PC-9 (cell line): Measurements from ENCODE around the gene LCOR. TPM values are rescaled to one million over a fixed set of nuclear protein-coding genes. Genes with fewer than 3 reads are reported as not detected.

Experiments
- BruUV-seq: library from RNA; stranded (reverse); fragments of 400-500 nt; replicated peaks from 2 replicates; lab custom pipeline; 2021; lab: Mats Ljungman, UMichigan
- CTCF ChIA-PET: fragments of 300-600 bp; sonication (Branson Sonifier 250); formaldehyde crosslinking; loops from one replicate; lab custom pipeline; 2022; ENCODE audit warnings: antibody characterized with exemption; lab: Charles Lee
- POLR2A ChIA-PET: fragments of 300-600 bp; sonication (Branson Sonifier 250); formaldehyde crosslinking; loops from one replicate; lab custom pipeline; 2022; ENCODE audit warnings: antibody characterized with exemption; ENCODE audit not compliant: unreplicated experiment; lab: Charles Lee
- DNase-seq, 2 experiments: peaks; one replicate each; pipeline versions ENCODE4 v3.0.0 to v3.0.0-alpha.2; 2015 to 2022; ENCODE audit warnings: mixed read lengths in 1 of 2
- H2AFZ ChIP-seq: fragments of 200-600 bp; sonication (generic); 2 replicates; pipeline ENCODE4 v1.8.1; 2017; ENCODE audit warnings: antibody characterized with exemption
- H3F3A ChIP-seq: fragments of 200-600 bp; sonication (generic); 2 replicates; pipeline ENCODE4 v1.8.1; 2017; ENCODE audit warnings: antibody characterized with exemption, mild to moderate bottlenecking, low read depth; ENCODE audit not compliant: insufficient read depth
- H3K27ac ChIP-seq: fragments of 200-600 bp; sonication (generic); 2 replicates; pipeline ENCODE4 v1.6.1; 2016; ENCODE audit warnings: mixed run types
- H3K27me3 ChIP-seq: fragments of 200-600 bp; sonication (generic); 2 replicates; pipeline ENCODE4 v1.6.1; 2016; ENCODE audit warnings: low read depth, mixed run types; ENCODE audit not compliant: insufficient read depth
- H3K36me3 ChIP-seq: fragments of 200-600 bp; sonication (generic); 2 replicates; pipeline ENCODE4 v1.6.1; 2016; ENCODE audit warnings: low read depth, mixed run types
- H3K4me1 ChIP-seq: fragments of 200-600 bp; sonication (generic); replicated peaks from 2 replicates; pipeline ENCODE4 v1.6.1; 2016; ENCODE audit warnings: mixed run types; ENCODE audit not compliant: insufficient read depth
- H3K4me2 ChIP-seq: fragments of 200-600 bp; sonication (generic); 2 replicates; pipeline ENCODE4 v1.6.1; 2017; ENCODE audit warnings: mixed run types
- H3K4me3 ChIP-seq: fragments of 200-600 bp; sonication (generic); 2 replicates; pipeline ENCODE4 v1.6.1; 2016; ENCODE audit warnings: mixed run types
- H3K79me2 ChIP-seq: fragments of 200-600 bp; sonication (generic); 2 replicates; pipeline ENCODE4 v1.6.1; 2017; ENCODE audit warnings: low read depth, mixed run types
- H3K9me2 ChIP-seq: fragments of 200-600 bp; sonication (generic); 2 replicates; pipeline ENCODE4 v1.8.1; 2017; ENCODE audit warnings: mild to moderate bottlenecking; ENCODE audit not compliant: insufficient read depth
- H3K9me3 ChIP-seq: fragments of 200-600 bp; sonication (generic); 2 replicates; pipeline ENCODE4 v1.8.1; 2016; ENCODE audit warnings: low read depth; ENCODE audit not compliant: insufficient read depth
- H4K20me1 ChIP-seq: fragments of 200-600 bp; sonication (generic); 2 replicates; pipeline ENCODE4 v1.8.1; 2017; ENCODE audit not compliant: insufficient read depth
- CTCF ChIP-seq: fragments of 200-600 bp; sonication (generic); conservative IDR thresholded peaks from 2 replicates; pipeline ENCODE4 v1.6.1; 2017; ENCODE audit warnings: mixed run types, antibody characterized with exemption, mild to moderate bottlenecking, moderate library complexity
- EZH2 ChIP-seq: fragments of 200-600 bp; sonication (generic); IDR thresholded peaks from 2 replicates; pipeline ENCODE4 v1.8.0; 2017; ENCODE audit warnings: antibody characterized with exemption, low read depth
- intact Hi-C: fragments of 100-400 bp; cut with micrococcal nuclease; formaldehyde crosslinking; loops from one replicate; pipeline ENCODE4 v1.10.0; 2022; ENCODE audit not compliant: unreplicated experiment
- total RNA-seq: library from RNA; stranded (reverse); gene quantifications from 2 replicates; pipeline ENCODE4 v1.2.3, GENCODE V29; 2021

Gene LCOR
- total RNA-seq, 1 experiment from 2014 or later: 36.4 TPM

- CTCF ChIA-PET: no interaction called here
- peaks cover 16% of the 10 kb centered on the region; the same call in 1 of the 2 replicates for H4K20me1 ChIP-seq
- intact Hi-C loops: no loop called here
Measured at GRCh38 chr10:96890580-96890979, 58.5 kb downstream of the LCOR start.

DNA sequence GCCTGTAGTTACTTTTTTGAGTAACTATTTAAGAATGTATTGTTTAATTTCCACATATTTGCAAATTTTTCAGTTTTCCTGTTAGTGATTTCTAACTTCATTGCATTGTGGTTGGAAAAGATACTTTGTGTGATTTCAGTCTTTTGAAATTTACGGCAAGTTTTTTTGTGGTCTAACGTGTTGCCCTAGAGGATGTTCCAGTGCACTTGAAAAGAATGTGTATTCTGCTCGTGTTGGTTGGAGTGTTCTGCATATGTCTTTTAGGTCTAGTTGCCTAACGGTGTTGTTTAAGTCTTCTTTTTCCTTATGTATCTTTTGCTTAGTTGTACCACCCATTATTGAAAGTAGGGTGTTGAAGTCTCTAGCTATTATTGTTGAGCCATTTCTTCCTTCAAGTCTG, 59.7 kb downstream of the LCOR start:
- 0 out of 2 replicates have a peak, but pooled peaks cover 4% of the 10 kb centered on the region for H3K36me3 ChIP-seq
- H3F3A ChIP-seq: peaks cover 17% of the 10 kb centered on the region; the same call in 1 of the 2 replicates
- no TSS peak for BruUV-seq
- H3K9me3 ChIP-seq: no peaks in the 10 kb centered on the region
- H3K4me3 ChIP-seq: no peak overlapping the region
- no peaks in the 10 kb centered on the region for H3K9me2 ChIP-seq
- peaks cover 66% of the 10 kb centered on the region for H3K79me2 ChIP-seq
- H3K27me3 ChIP-seq: no peaks in the 10 kb centered on the region
- no peak overlapping the region for H3K27ac ChIP-seq
- H4K20me1 ChIP-seq: peaks cover 16% of the 10 kb centered on the region; the same call in 1 of the 2 replicates
- H3K4me2 ChIP-seq: no peak overlapping the region
- H3K4me1 ChIP-seq: peaks cover 20% of the 10 kb centered on the region
- intact Hi-C loops: no loop called here
- no peak overlapping the region for H2AFZ ChIP-seq
- DNase-seq: no peak
- CTCF ChIA-PET: no interaction called here
- TF ChIP-seq CTCF (no peak), EZH2 (no peak)
- POLR2A ChIA-PET: no interaction called here

More at GRCh38 chr10:96890580-96890979, 58.5 kb downstream of the LCOR start:
- H3K9me3 ChIP-seq: no peaks in the 10 kb centered on the region
- no peak overlapping the region for H2AFZ ChIP-seq
- BruUV-seq: no TSS peak
- TF ChIP-seq EZH2: no peak
- TF ChIP-seq CTCF: no peak
- no peaks in the 10 kb centered on the region for H3K9me2 ChIP-seq
- POLR2A ChIA-PET: no interaction called here
- 0 out of 2 replicates have a peak, but pooled peaks cover 9% of the 10 kb centered on the region for H3K36me3 ChIP-seq
- H3K4me1 ChIP-seq: peaks cover 20% of the 10 kb centered on the region
- H3K27ac ChIP-seq: peak overlapping the region; percentile 51
- DNase-seq: no peak
- H3K4me2 ChIP-seq: peak overlapping the region; percentile 55
- no peaks in the 10 kb centered on the region for H3K27me3 ChIP-seq
- peaks cover 17% of the 10 kb centered on the region; the same call in 1 of the 2 replicates for H3F3A ChIP-seq
- H3K79me2 ChIP-seq: peaks cover 72% of the 10 kb centered on the region
- no peak overlapping the region; the same call in 1 of the 2 replicates for H3K4me3 ChIP-seq

DNA sequence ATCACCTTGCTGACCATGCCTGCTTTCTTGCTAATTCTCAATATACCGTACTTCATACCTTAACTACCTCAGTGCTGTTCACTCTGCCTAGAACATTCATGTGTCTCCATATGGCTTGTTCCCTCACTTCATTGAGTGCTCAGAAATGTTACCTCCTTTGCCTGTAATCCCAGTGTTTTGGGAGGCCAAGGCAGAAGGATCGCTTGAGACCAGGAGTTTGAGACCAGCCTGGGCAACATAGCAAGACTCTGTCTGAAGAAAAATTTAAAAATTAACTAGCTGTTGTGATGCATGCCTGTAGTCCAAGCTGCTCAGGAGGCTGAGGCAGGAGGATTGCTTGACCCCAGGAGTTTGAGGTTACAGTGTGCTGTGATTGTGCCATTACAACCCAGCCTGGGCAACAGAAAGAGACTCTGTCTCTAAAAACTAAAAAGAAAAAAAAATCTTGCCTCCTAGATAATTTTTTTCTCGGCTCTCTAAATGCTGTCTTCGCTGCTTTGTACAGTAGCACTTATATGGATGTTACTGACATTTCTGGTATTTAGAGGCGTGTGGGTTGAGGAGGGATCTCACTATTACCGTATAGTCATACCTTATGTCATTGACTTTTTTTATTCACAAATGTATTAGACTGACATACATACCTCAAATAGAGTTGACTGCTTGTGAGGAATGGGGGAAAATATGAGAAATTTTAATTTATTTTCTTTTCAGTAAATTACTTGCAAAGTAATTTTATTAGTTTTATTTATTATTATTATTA, 63.7 kb downstream of the LCOR start:
- ChIA-PET CTCF (no interaction called here), POLR2A (no interaction called here)
- Histone ChIP-seq H3K36me3 (0 out of 2 replicates have a peak, but pooled peaks cover 4% of the 10 kb centered on the region), H2AFZ (no peak overlapping the region), H3K4me3 (no peak overlapping the region), H3K27me3 (no peaks in the 10 kb centered on the region), H3K79me2 (peaks cover 63% of the 10 kb centered on the region), H3K9me2 (no peaks in the 10 kb centered on the region), H3K9me3 (no peaks in the 10 kb centered on the region), H3F3A (no peaks in the 10 kb centered on the region), H3K27ac (no peak overlapping the region), H3K4me1 (peaks cover 4% of the 10 kb centered on the region), H3K4me2 (no peak overlapping the region), H4K20me1 (peaks cover 14% of the 10 kb centered on the region; the same call in 1 of the 2 replicates)
- BruUV-seq: no TSS peak
- intact Hi-C loops: no loop called here
- TF ChIP-seq EZH2 (no peak), CTCF (no peak)
- DNase-seq: no peak
